Hepatocyte (in vitro differentiated cells): Measurements from ENCODE around the gene PADI4. TPM values are rescaled to one million over a fixed set of nuclear protein-coding genes. Genes with fewer than 3 reads are reported as not detected.

Experiments used
- DNase-seq: peaks from one replicate; pipeline ENCODE4 v3.0.0-alpha.2; 2016; ENCODE audit warnings: low spot score
- H2AFZ ChIP-seq: fragments of 200-600 bp; sonication (generic); 2 replicates; pipeline ENCODE4 v1.6.0; 2016; ENCODE audit warnings: antibody characterized with exemption, mild to moderate bottlenecking
- H3K27ac ChIP-seq: fragments of 200-600 bp; sonication (generic); 2 replicates; pipeline ENCODE4 v1.5.1; 2016; ENCODE audit warnings: mild to moderate bottlenecking
- H3K27me3 ChIP-seq: fragments of 200-600 bp; sonication (generic); 2 replicates; pipeline ENCODE4 v1.6.1; 2016
- H3K36me3 ChIP-seq: fragments of 200-600 bp; sonication (generic); replicated peaks from 2 replicates; pipeline ENCODE4 v1.5.1; 2016; ENCODE audit warnings: low read depth; ENCODE audit not compliant: insufficient read depth
- H3K4me1 ChIP-seq: fragments of 200-600 bp; sonication (generic); 2 replicates; pipeline ENCODE4 v1.5.1; 2016; ENCODE audit warnings: mild to moderate bottlenecking, moderate library complexity; ENCODE audit not compliant: insufficient read depth
- H3K4me2 ChIP-seq: fragments of 200-600 bp; sonication (generic); 2 replicates; pipeline ENCODE4 v1.6.0; 2016
- H3K4me3 ChIP-seq: fragments of 200-600 bp; sonication (generic); 2 replicates; pipeline ENCODE4 v1.5.1; 2016; ENCODE audit warnings: mild to moderate bottlenecking
- H3K79me2 ChIP-seq: fragments of 200-600 bp; sonication (generic); 2 replicates; pipeline ENCODE4 v1.6.0; 2017; ENCODE audit warnings: mild to moderate bottlenecking
- H3K9me2 ChIP-seq: fragments of 200-600 bp; sonication (generic); replicated peaks from 2 replicates; pipeline ENCODE4 v1.6.0; 2017; ENCODE audit warnings: mild to moderate bottlenecking; ENCODE audit not compliant: insufficient read depth
- H3K9me3 ChIP-seq: fragments of 200-600 bp; sonication (generic); 2 replicates; pipeline ENCODE4 v1.5.1; 2016; ENCODE audit warnings: low read depth, mild to moderate bottlenecking
- H4K20me1 ChIP-seq: fragments of 200-600 bp; sonication (generic); 2 replicates; pipeline ENCODE4 v1.6.0; 2016; ENCODE audit warnings: mild to moderate bottlenecking; ENCODE audit not compliant: insufficient read depth, poor library complexity, severe bottlenecking
- CTCF ChIP-seq: fragments of 200-600 bp; sonication (generic); IDR thresholded peaks from 2 replicates; pipeline ENCODE4 v1.5.1; 2016; ENCODE audit warnings: antibody characterized with exemption, mild to moderate bottlenecking; ENCODE audit not compliant: poor library complexity
- EZH2 ChIP-seq: fragments of 200-600 bp; sonication (generic); IDR thresholded peaks from 2 replicates; pipeline ENCODE4 v1.6.1; 2016; ENCODE audit warnings: antibody characterized with exemption, mild to moderate bottlenecking, borderline replicate concordance
- EZH2phosphoT487 ChIP-seq: fragments of 200-600 bp; sonication (generic); IDR thresholded peaks from one replicate; pipeline ENCODE4 v1.6.1; 2018; ENCODE audit warnings: antibody characterized with exemption, mild to moderate bottlenecking, low read depth, moderate library complexity; ENCODE audit not compliant: unreplicated experiment, severe bottlenecking
- WGBS: methylation state at CpG from one replicate; pipeline ENCODE4 v1.1.6; 2016; ENCODE audit warnings: low lambda C conversion rate; ENCODE audit errors: missing lambda C conversion rate; 5-methylcytosine and 5-hydroxymethylcytosine counted together
- polyA plus RNA-seq: library from polyadenylated mRNA; unstranded; fragments of >200 nt; fragmentation: Nextera tagmentation; extraction: Ambion mirVana; gene quantifications from 2 replicates; pipeline ENCODE4 v1.2.1, GENCODE V29; 2016
- total RNA-seq: library from RNA; depleted of rRNA; stranded (reverse); fragments of >200 nt; gene quantifications from 2 replicates; pipeline ENCODE4 v1.2.3, GENCODE V29; 2014

Gene PADI4
- total and polyA plus RNA-seq, 2 experiments from 2014 or later = not detected

- no peaks in the 10 kb centered on the region for H3K4me1 ChIP-seq
- no peaks in the 10 kb centered on the region for H3K9me2 ChIP-seq
- TF ChIP-seq EZH2 (no peak), CTCF (peak; percentile 31), EZH2phosphoT487 (no peak)
- no peaks in the 10 kb centered on the region for H3K36me3 ChIP-seq
- no peaks in the 10 kb centered on the region for H3K9me3 ChIP-seq
- no peaks in the 10 kb centered on the region for H4K20me1 ChIP-seq
- DNase-seq = peak; percentile 35
- H3K4me2 ChIP-seq = no peak overlapping the region
- H3K27me3 ChIP-seq = no peaks in the 10 kb centered on the region
- no peak overlapping the region for H2AFZ ChIP-seq
- WGBS = 60% methylated on average over 15 of the region's 15 CpGs
- no peak overlapping the region for H3K27ac ChIP-seq
- no peaks in the 10 kb centered on the region for H3K79me2 ChIP-seq
- no peak overlapping the region for H3K4me3 ChIP-seq
Measured at GRCh38 chr1:17274186-17275170, 33.5 kb upstream of the PADI4 start.

GRCh38 chr1:17276568-17276967 lies 31.4 kb upstream of the PADI4 start:
- H2AFZ ChIP-seq = no peak overlapping the region
- H3K27me3 ChIP-seq = no peaks in the 10 kb centered on the region
- H3K27ac ChIP-seq = no peak overlapping the region
- TF ChIP-seq EZH2 (no peak), EZH2phosphoT487 (no peak), CTCF (no peak)
- no peaks in the 10 kb centered on the region for H4K20me1 ChIP-seq
- H3K79me2 ChIP-seq = no peaks in the 10 kb centered on the region
- no peaks in the 10 kb centered on the region for H3K36me3 ChIP-seq
- H3K4me3 ChIP-seq = no peak overlapping the region
- 76% methylated on average over 10 of the region's 11 CpGs for WGBS
- no peaks in the 10 kb centered on the region for H3K9me2 ChIP-seq
- H3K4me1 ChIP-seq = no peaks in the 10 kb centered on the region
- DNase-seq = no peak
- H3K9me3 ChIP-seq = no peaks in the 10 kb centered on the region
- no peak overlapping the region for H3K4me2 ChIP-seq

- DNase-seq = no peak
- H3K27ac ChIP-seq = no peak overlapping the region
- no peaks in the 10 kb centered on the region for H3K79me2 ChIP-seq
- TF ChIP-seq EZH2 (no peak), CTCF (no peak), EZH2phosphoT487 (no peak)
- H3K36me3 ChIP-seq = no peaks in the 10 kb centered on the region
- H2AFZ ChIP-seq = no peak overlapping the region
- 90% methylated on average over 8 of the region's 8 CpGs for WGBS
- no peak overlapping the region for H3K4me2 ChIP-seq
- no peak overlapping the region for H3K4me3 ChIP-seq
- no peaks in the 10 kb centered on the region for H3K9me2 ChIP-seq
- no peaks in the 10 kb centered on the region for H3K4me1 ChIP-seq
- H4K20me1 ChIP-seq = no peaks in the 10 kb centered on the region
- H3K9me3 ChIP-seq = no peaks in the 10 kb centered on the region
- no peaks in the 10 kb centered on the region for H3K27me3 ChIP-seq
Measured at GRCh38 chr1:17277511-17278159, 30.4 kb upstream of the PADI4 start.
